Endothelial cell of umbilical vein (primary cell): ENCODE results near the gene EFNA2. TPM values are rescaled to one million over a fixed set of nuclear protein-coding genes. Genes with fewer than 3 reads are reported as not detected.

Source experiments
- BruUV-seq: library from RNA; stranded (reverse); fragments of 400-500 nt; replicated peaks from 2 replicates; lab custom pipeline; 2021; lab: Mats Ljungman, UMichigan
- CTCF ChIA-PET: fragments of 300-600, 350-600 bp; sonication (Branson Sonifier 250); formaldehyde crosslinking; loops from one replicate; lab custom pipeline; 2021; ENCODE audit warnings: antibody characterized with exemption, inconsistent platforms; lab: Charles Lee
- POLR2A ChIA-PET: fragments of 300-600, 350-600 bp; sonication (Branson Sonifier 250); formaldehyde crosslinking; loops from one replicate; lab custom pipeline; 2021; ENCODE audit warnings: antibody characterized with exemption, inconsistent platforms; lab: Charles Lee
- DNase-seq: peaks from one replicate; pipeline ENCODE4 v3.0.0-alpha.2; 2011; ENCODE audit warnings: low read depth, low spot score
- FAIRE-seq: peaks from 2 replicates; lab custom pipeline; 2011; peaks lifted over from hg19 to GRCh38; lab: Jason Lieb, UNC
- H2AFZ ChIP-seq: 2 replicates; pipeline ENCODE4 v1.6.0; 2012; ENCODE audit warnings: low read depth, low read length, control low read depth, inconsistent platforms
- H3K27ac ChIP-seq: 2 replicates; pipeline ENCODE4 v1.5.1; 2011; ENCODE audit warnings: low read depth, mild to moderate bottlenecking, control low read depth, low read length, moderate library complexity; ENCODE audit not compliant: insufficient read depth
- H3K27me3 ChIP-seq, 2 experiments: 2 replicates each; pipeline versions ENCODE4 v1.6.0 to v1.6.1; 2011; ENCODE audit warnings: low read length in 2 of 2, mixed read lengths in 1 of 2; ENCODE audit not compliant: control insufficient read depth in 2 of 2, insufficient read depth in 2 of 2
- H3K36me3 ChIP-seq, 2 experiments: 2 replicates in 1 of 2; 3 replicates in 1 of 2; pipeline ENCODE4 v1.5.1; 2011; ENCODE audit warnings: low read length in 2 of 2, mild to moderate bottlenecking in 1 of 2, moderate library complexity in 1 of 2; ENCODE audit not compliant: control insufficient read depth in 2 of 2, insufficient read depth in 2 of 2; ENCODE audit errors: extremely low read depth in 1 of 2
- H3K4me1 ChIP-seq: 3 replicates; pipeline ENCODE4 v1.5.1; 2011; ENCODE audit warnings: mild to moderate bottlenecking, low read length; ENCODE audit not compliant: control insufficient read depth, insufficient read depth; ENCODE audit errors: extremely low read depth
- H3K4me2 ChIP-seq: 2 replicates; pipeline ENCODE4 v1.6.1; 2011; ENCODE audit warnings: low read length, control low read depth, mixed read lengths; ENCODE audit not compliant: insufficient read depth
- H3K4me3 ChIP-seq, 3 experiments: fragments of 200-600 bp in 1 of 3; sonication (generic), shearing (Covaris generic) in 1 of 3; replicated peaks in 1 of 3; 2 replicates each; pipeline ENCODE4 v1.5.1; 2011 to 2016; ENCODE audit warnings: control low read depth in 3 of 3, low read length in 3 of 3, mild to moderate bottlenecking in 2 of 3, inconsistent platforms in 1 of 3, low read depth in 1 of 3, moderate library complexity in 1 of 3; ENCODE audit not compliant: insufficient read depth in 1 of 3
- H3K79me2 ChIP-seq: 2 replicates; pipeline ENCODE4 v1.6.0; 2012; ENCODE audit warnings: low read length, inconsistent platforms; ENCODE audit not compliant: control insufficient read depth, insufficient read depth
- H3K9ac ChIP-seq: replicated peaks from 2 replicates; pipeline ENCODE3; 2011; ENCODE audit warnings: low read length, control low read depth; ENCODE audit not compliant: insufficient read depth; ENCODE audit errors: extremely low read depth
- H3K9me1 ChIP-seq: replicated peaks from 3 replicates; pipeline ENCODE4 v1.6.0; 2011; ENCODE audit warnings: mild to moderate bottlenecking, low read length; ENCODE audit not compliant: control insufficient read depth, insufficient read depth; ENCODE audit errors: extremely low read depth
- H3K9me3 ChIP-seq: replicated peaks from 2 replicates; pipeline ENCODE4 v1.5.1; 2012; ENCODE audit warnings: low read length, inconsistent platforms; ENCODE audit not compliant: control insufficient read depth, insufficient read depth
- H4K20me1 ChIP-seq: replicated peaks from 2 replicates; pipeline ENCODE3; 2011; ENCODE audit warnings: mild to moderate bottlenecking, low read length; ENCODE audit not compliant: control insufficient read depth, insufficient read depth; ENCODE audit errors: extremely low read depth
- CTCF ChIP-seq, 2 donors: IDR thresholded peaks; 1 replicate in 1 of 2; 2 replicates in 1 of 2; pipeline ENCODE4 v1.5.1; 2011; ENCODE audit warnings: low read length in 2 of 2, mild to moderate bottlenecking in 2 of 2, moderate library complexity in 2 of 2, control low read depth in 1 of 2, inconsistent platforms in 1 of 2, low read depth in 1 of 2; ENCODE audit not compliant: insufficient read depth in 1 of 2; ENCODE audit errors: extremely low read depth in 1 of 2
- EZH2 ChIP-seq: IDR thresholded peaks from 2 replicates; pipeline ENCODE4 v1.6.1; 2012; ENCODE audit warnings: borderline replicate concordance, low read depth, mild to moderate bottlenecking, moderate library complexity, low read length, inconsistent platforms; ENCODE audit not compliant: severe bottlenecking
- FOS ChIP-seq: IDR thresholded peaks from 2 replicates; pipeline ENCODE4 v1.6.1; 2011; ENCODE audit warnings: mild to moderate bottlenecking, low read length, moderate library complexity, borderline replicate concordance; ENCODE audit not compliant: insufficient read depth
- GATA2 ChIP-seq: IDR thresholded peaks from 2 replicates; pipeline ENCODE4 v1.7.0; 2011; ENCODE audit warnings: low read depth, mild to moderate bottlenecking, moderate library complexity, mixed read lengths, low read length; ENCODE audit not compliant: insufficient read length, insufficient read depth
- JUN ChIP-seq: IDR thresholded peaks from 2 replicates; pipeline ENCODE4 v1.6.1; 2011; ENCODE audit warnings: borderline replicate concordance, low read depth; ENCODE audit not compliant: insufficient read length, insufficient read depth
- MAX ChIP-seq: IDR thresholded peaks from 2 replicates; pipeline ENCODE4 v1.6.1; 2011; ENCODE audit not compliant: insufficient read depth, insufficient read length
- MYC ChIP-seq: IDR thresholded peaks from one replicate; pipeline ENCODE4 v1.6.1; 2011; ENCODE audit warnings: mild to moderate bottlenecking, low read depth, low read length
- POLR2A ChIP-seq: IDR thresholded peaks from 2 replicates; pipeline ENCODE4 v1.6.1; 2012; ENCODE audit warnings: low read depth, mild to moderate bottlenecking, control low read depth, low read length
- POLR2AphosphoS5 ChIP-seq: IDR thresholded peaks from 2 replicates; pipeline ENCODE4 v1.6.1; 2012; ENCODE audit warnings: low read depth, mild to moderate bottlenecking, control low read depth, low read length, moderate library complexity; ENCODE audit not compliant: insufficient read depth
- dilution Hi-C: fragments of 300-500 bp; cut with MboI; formaldehyde crosslinking; loops from one replicate; pipeline ENCODE4 v1.15.0; 2019; ENCODE audit warnings: low sequenced_read_pairs; ENCODE audit not compliant: extremely low pct_ligation_motif_present
- intact Hi-C: fragments of 100-400 bp; cut with micrococcal nuclease; formaldehyde crosslinking; loops from one replicate; pipeline ENCODE4 v1.10.0; 2022
- polyA plus RNA-seq, 4 experiments: library from polyadenylated mRNA; depleted of rRNA in 3 of 4; stranded (reverse) in 3 of 4; unstranded in 1 of 4; fragments of >200 nt; gene quantifications; 2 replicates each; pipeline versions ENCODE4 v1.2.1 to v1.2.3, GENCODE V29; 2011 to 2012; ENCODE audit warnings: missing spikeins in 1 of 4
- total RNA-seq: library from RNA; stranded (reverse); gene quantifications from 2 replicates; pipeline ENCODE4 v1.2.3, GENCODE V29; 2021

The EFNA2 gene
- total and polyA plus RNA-seq, 2 donors (not counting 3 experiments of a cell fraction or from before 2014, with no cell fraction given): 0.52 to 1.1 TPM

GRCh38 chr19:1258707-1259205 is 26.9 kb upstream of the EFNA2 start:
- H3K4me2 ChIP-seq: no peak overlapping the region
- intact Hi-C loops: no loop called here
- peaks cover 31% of the 10 kb centered on the region for H3K79me2 ChIP-seq
- H3K4me3 ChIP-seq: no peak overlapping the region
- no TSS peak for BruUV-seq
- ChIA-PET POLR2A (interaction anchor here (0.6 to 3.4 kb wide), 2 partner anchors 8 to 10 kb away, joined by 5 to 19 read pairs; partner anchors contain the start of gene CIRBP), CTCF (interaction anchor here (7.8 kb wide), 1 partner anchor 14 kb away, joined by 63 read pairs; no protein-coding TSS in a partner anchor)
- H3K36me3 ChIP-seq: peaks cover 29 to 30% of the 10 kb centered on the region in 2 experiments
- H2AFZ ChIP-seq: no peak overlapping the region
- no peaks in the 10 kb centered on the region for H3K9me1 ChIP-seq
- no peaks in the 10 kb centered on the region for H3K9me3 ChIP-seq
- peak overlapping the region; percentile 41 for H3K9ac ChIP-seq
- FAIRE-seq (peak; percentile 12), DNase-seq (no peak)
- no peak for TF ChIP-seq MYC
- TF ChIP-seq POLR2AphosphoS5: no peak
- no peak for TF ChIP-seq MAX
- TF ChIP-seq EZH2: no peak
- TF ChIP-seq JUN: no peak
- TF ChIP-seq CTCF (IDR thresholded peaks at IDR 0.05; ENCODE audit: extremely low read depth in 1 of 2, insufficient read depth in 1 of 2, low read depth in 1 of 2, low read length in 2 of 2): no peak
- TF ChIP-seq POLR2A: no peak
- no peak for TF ChIP-seq FOS
- no peak for TF ChIP-seq GATA2
- H3K27ac ChIP-seq: peak overlapping the region; percentile 61
- H3K4me1 ChIP-seq: peaks cover 53% of the 10 kb centered on the region
- no peaks in the 10 kb centered on the region for H4K20me1 ChIP-seq
- dilution Hi-C loops: no loop called here
- no peaks in the 10 kb centered on the region for H3K27me3 ChIP-seq
